Renal cortical epithelial cell (primary cell): ENCODE results near the gene ZNF277. TPM values are rescaled to one million over a fixed set of nuclear protein-coding genes. Genes with fewer than 3 reads are reported as not detected.

ENCODE experiments used
- DNase-seq: peaks from one replicate; pipeline ENCODE4 v3.0.0-alpha.2; 2011; ENCODE audit warnings: low read depth
- total RNA-seq: library from RNA; depleted of rRNA; stranded (reverse); fragments of >200 nt; gene quantifications from 2 replicates; pipeline ENCODE4 v1.2.3, GENCODE V29; 2014

Gene ZNF277
- total RNA-seq, 1 donor from 2014 or later = 61.9 TPM

DNA sequence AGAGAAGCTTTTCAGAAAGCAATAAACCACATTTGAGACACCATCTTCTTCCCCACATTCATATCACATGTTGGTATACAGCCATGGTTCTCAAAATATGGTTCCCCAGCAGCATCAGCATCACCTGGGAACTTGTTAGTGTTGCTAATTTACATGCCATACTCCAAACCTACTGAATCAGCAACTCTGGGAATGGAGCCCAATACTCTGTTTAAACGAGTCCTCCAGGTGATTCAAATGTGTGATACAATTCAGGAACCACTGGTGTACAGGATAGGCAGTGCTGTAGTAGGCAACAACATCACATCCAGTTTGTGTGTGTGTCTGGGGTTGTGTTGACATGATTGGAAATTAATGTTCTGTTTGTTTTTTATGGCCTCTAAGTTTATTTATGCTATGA is 47.7 kb downstream of the ZNF277 start:
- DNase-seq = peak; percentile 33

DNA sequence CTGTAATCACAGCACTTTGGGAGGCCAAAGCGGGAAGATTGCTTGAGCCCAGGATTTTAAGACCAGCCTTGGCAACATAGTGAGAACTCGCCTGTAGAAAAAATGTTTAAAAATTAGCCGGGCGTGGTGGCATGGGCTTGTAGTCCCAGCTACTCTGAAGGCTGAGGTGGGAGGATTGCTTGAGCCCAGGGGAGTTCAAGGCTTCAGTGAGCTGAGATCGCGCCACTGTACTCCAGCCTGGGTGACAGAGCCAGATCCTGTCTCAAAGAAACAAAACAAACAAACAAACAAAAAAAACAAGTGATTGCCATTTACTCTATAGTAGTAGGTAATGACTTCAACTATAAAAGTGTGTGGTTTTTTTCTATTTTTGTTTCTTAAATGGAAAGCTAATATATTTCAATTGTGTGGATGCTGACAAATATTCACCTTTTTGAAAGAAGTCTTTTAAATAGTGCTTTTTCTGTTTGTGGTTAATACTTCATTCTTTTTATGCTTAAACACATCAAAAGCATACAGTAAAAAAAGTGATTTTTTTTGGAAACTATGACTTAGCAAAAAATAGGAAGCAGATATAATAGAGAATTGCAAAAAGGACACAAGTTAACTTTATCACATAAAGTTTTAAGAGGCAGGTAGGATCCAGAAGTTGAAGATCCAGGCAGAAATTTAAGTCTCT is 48.4 kb downstream of the ZNF277 start:
- no peak for DNase-seq

DNA sequence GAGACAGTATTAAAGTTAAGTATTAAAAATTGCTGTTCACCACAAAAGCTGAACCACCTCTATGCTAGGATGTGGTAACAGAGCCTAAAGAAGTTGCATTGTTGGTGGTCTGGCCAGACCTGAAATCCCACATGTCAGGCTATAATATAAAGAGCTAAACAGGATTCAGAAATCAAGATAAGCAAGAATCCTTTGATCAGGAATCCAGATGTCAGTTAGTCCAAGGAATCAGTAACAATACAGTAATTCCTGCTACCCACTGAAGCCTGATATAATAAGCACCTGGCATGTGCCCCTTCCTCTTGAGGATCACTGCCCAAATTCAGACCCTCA is 48.9 kb downstream of the ZNF277 start:
- DNase-seq = peak; percentile 14

DNA sequence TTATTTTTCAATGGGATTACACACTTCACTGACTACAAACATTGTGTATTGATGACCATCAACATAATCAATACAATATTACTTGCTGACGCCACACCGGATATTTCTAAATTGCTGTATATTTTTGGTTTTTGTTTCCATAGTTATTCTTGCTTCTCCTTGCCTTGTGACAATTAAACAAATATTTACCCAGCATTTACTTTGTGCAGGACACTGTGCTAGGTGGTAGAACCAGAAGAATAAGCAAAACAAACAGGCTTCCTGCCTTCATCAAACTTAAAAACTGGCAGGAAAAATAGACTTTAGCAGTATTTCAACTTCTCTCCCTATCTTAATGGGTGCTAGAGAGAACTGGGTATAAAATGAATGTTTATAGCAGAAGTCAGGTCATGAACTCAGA is 50.6 kb downstream of the ZNF277 start:
- DNase-seq = no peak

DNA sequence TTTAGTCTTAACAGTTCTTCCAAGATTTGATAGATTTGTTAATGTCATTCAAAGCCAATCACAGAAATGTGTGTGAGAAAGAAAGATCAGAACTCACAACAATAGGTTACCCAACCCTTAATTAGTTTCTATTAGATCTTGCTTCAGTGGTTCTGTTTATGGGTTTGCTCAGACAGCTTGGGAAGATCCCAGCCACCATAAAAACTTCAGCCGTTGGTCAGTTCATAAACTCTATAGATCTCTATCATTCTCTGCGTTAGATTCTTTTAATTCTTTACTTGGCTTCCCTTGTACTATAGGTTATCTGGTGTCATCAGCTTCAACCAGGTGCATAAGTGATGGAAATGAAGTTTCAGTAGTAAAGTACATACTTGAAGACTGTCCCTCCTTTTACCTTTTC is 54.4 kb downstream of the ZNF277 start:
- DNase-seq = peak; percentile 15

DNA sequence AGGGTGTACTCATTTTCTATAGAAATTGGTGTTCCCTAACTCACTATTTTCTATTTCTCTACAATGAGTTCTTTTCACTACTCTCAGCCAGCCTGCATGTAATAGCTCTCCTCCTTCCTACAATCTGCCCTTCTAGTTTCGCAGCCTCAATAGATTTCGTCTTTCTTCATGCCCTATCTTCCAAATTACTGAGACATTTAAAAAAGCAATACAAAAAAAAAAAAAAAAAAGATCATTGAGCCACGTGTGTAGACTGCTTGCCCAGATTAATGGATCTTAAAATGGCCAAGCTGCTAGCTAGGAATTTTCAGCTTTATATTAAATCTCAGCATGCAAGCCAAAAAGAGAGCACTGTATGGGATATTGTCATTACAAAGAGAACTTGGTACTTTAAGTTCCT is 55.5 kb downstream of the ZNF277 start:
- DNase-seq = no peak

DNA sequence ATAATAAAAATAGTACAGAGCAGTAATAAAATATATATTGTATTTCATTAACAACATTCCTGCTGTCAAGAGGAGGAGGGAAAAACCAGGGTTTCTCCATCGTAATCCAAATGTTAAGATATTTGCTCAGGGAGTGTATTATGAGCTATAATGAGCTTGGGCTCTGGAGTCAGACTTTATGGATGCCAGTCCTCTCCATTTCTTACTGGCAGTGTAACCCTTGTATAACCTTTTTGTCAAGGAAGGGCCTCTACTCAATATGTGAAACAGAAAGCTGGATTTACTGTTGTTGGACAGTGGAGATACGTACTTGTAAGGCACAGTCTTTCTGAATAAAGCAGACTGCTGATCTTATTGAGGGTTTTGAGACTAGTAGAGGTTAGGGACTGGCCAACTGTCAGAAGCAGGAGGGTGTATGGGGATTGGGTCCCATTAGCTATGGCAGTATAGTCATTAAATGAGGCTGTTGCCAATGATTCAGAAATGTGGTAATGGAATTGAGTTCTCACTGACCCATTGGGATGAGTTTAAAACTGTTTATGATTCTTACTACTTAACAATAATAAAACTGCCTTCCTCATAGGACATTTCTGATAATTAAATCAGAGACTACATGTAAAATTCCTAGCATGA is 56.5 kb downstream of the ZNF277 start:
- no peak for DNase-seq

DNA sequence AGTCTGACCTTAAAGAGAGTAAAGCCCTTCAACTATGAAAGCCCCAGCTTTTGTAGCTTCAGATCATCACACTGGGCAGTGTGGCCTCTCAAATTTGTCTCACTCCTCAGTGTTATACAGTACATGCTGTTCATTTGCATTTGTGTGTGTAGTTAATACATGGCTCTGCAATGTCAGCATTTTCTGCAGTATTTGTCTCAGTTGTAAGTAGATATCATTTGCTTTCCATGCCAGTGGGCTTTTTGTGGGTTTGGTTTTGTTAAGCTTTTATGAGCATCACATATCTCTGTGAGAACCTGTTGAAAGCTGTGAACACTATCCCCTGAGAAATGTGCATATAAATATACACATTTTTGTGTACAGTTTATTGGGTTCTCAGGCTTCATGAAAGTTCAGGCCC is 57.0 kb downstream of the ZNF277 start:
- no peak for DNase-seq

DNA sequence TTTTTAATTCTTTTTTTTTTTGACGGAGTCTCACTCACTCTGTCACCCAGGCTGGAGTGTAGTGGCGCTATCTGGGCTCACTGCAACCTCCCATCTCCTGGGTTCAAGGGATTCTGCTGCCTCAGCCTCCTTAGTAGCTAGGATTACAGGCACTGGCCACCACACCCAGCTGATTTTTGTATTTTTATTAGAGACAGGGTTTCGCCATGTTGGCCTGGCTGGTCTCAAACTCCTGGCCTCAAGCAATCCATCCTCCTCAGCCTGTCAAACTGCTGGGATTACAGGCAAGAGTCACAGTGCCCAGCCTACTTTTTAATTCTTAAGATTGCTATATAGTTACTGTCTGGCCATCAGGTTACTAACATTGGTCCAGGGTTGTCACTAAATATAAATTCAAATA is 59.6 kb downstream of the ZNF277 start:
- no peak for DNase-seq

DNA sequence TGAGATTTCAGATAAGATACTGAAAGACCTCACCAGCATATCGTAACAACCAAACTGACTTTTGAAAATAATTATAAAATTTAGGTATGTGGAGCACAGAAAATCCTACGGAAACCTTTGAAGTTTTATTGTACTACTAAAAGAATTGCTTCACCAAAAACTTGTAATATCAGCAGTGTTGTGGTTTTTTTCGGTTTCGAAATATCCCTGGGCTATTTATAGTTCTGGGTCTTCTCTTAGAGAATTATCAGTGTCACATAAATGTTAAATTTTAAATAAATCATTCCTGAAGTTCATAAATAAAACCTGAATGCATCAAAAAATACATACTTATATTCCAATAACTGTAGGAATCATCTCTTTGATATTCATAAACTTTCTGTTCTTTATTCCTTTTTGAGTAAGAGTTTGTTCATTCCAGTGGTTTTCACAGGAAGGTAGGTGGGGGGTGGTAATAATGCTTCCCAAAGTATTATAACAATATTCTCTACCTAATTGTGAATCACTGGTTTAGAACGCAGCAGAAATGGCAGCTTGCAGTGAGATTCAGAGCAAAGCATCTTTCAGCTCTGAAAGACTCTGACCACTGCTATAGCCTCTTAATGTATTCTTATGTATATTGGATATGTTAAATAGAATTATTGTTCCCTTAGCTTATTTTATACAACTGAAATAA is 60.2 kb downstream of the ZNF277 start:
- no peak for DNase-seq

DNA sequence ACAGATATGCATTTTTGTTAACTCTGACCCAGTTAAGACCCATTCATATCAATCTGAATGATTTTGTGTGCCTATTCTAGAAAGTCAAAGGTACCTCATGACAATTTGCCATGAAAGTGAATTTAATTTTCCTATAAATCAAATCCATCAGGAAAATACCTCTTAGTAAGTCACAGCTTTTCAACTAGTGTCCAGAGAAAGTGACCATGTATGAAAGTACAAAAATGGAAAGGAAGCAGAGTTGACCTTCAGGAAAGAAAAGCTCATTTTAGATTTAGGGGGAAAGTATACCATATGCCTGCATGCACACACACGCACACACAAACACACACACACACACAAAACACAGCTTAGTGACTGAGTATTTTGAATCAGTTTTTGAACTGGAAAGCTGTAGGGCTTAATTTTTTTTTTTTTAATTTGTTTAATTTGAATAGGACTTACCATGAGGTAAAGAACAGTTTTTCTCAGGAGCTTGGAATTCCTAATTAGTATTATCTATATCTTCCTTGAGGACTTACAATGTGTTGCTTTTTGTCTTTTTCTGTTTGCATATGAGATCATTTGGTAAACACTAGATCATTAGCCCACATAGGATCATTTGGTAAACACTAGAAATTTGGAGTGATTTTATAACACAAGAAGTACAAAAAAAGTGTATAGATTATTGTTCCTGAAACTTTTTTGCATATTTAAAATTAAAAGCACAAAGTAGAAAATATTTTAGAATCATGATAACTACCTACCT is 61.6 kb downstream of the ZNF277 start:
- no peak for DNase-seq

DNA sequence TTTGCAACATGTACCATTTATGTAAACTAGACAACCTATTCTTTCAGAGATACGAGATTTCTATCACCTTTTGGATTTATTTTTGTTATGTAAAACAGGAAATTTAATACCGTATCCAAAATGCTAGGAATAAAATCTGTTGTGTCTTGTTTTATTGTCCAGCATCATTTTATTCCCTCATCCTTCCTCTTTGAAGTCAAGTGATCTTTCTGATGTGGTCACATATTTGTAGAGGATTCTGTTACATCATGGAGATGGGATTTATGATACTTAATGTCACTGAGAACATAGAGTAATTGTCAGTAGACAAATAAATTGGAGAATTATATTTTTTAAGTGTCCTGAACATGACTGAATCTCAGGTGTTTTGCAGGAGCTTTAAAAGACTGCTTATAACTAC is 64.7 kb downstream of the ZNF277 start:
- no peak for DNase-seq

DNA sequence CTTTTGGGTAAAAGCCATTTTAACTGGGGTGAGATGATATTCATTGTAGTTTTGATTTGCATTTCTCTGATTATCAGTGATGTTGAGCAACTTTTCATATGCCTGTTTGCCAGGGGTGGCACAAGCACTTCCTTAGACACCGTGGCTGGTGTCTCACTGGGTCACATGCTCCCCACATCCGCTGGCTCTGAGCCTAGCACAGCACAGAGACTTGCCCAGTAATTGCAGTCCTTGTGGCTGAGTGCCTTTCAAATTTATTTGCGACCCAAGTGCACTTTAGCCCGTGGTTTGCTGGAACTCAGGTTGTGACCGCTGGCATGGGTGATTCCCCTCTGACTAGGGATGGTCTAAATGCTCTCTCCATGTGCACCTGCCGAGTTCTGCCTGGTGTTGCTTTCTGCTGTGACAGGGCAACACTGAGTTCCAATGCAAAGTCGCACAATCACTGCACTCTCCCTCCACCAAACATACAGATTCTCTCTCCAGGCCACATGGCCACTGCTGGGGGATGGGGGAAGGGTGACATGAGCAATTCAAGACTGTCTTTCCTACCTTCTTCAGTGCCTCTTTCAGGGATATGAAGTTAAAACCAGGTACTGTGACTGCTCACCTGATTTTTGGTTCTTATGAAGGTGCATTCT is 66.5 kb downstream of the ZNF277 start:
- peak; percentile 28 for DNase-seq

DNA sequence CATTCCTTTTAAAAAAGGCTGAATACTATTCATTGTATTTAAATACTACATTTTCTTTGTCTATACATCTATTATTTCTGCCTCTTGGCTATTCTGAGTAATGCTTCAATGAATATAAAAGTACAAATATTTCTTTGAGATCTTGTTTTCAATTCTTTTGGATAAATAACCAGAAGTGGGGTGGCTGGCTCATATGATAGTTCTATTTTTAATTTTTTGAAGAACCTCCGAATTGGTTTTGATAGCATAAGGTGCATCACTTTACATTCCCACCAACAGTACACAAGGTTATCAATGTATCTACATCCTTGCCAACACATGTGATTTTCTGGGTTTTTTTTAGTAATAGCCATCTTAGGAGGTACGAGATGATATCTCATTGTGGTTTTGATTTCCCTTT is 72.5 kb downstream of the ZNF277 start:
- no peak for DNase-seq

DNA sequence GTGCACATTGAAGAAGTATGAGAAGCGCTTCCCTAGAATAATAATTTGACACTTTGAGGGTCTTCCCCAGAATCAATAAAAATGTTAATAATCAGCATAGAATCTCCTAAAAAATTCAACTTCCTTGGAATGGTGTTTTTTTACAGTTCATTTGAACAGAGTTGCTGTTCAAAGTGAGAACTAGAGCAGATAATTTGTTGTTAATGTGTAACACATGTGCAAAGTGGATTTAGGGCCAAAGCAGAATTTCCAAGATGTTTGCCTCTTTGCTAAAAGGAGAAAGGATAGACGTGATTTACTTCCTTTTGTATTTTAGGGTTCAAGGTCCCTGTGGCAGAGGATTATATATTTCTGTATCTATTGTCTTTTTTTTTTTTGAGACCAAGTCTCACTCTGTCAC is 73.8 kb downstream of the ZNF277 start:
- no peak for DNase-seq

DNA sequence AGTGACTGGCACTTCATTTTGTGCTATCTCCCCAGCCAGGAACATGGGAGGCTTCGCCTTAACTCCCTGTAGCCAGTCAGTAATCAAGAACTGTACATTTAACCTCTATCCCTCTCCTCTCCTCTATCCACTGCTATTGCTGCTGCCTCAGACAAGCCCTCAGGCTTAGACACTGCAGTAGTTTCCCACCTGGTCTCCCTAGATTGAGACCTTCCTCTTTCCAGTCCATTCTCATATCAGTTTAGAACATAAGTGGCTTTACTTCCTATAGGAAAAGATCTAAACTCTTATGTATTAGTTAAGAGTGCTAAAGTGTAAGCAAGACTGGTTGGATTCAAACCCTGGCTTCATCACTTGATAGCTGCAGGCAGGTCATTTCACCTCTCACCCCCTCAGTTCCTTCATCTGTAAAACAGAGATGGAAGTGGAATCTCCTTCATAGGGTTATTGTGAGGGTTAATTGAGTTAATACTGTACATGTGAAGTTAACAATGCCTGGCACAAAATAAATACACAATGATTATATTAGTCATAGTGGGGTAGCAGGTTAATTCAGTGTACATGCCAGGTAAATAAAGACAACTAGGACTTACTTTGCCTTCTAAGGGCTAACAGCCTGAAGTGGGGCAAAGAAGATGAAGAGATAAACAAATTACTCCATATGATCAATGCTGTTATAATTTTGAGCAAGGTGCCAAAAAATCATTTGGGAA is 76.1 kb downstream of the ZNF277 start:
- peak; percentile 38 for DNase-seq

DNA sequence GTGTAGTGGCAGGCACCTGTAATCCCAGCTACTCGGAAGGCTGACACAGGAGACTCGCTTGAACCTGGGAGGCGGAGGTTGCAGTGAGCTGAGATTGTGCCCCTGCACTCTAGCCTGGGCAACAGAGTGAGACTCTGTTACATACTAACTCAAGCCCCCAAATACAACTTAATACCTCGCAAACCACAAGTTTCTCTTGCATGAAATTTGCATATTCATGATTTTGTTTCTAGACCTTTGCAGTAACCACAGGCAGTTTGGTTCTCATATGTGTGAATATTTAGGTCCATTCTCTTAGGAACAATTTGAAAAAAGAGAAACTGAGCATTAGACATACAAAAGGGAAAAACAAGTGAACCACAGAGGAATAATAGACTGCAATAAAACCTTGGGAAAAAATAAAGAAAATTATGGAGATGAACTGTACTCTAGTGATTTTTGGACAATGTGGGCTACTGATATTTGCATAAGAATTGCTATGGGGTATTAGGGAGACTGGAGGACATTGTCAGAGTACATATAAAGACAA is 77.0 kb downstream of the ZNF277 start:
- DNase-seq = no peak

DNA sequence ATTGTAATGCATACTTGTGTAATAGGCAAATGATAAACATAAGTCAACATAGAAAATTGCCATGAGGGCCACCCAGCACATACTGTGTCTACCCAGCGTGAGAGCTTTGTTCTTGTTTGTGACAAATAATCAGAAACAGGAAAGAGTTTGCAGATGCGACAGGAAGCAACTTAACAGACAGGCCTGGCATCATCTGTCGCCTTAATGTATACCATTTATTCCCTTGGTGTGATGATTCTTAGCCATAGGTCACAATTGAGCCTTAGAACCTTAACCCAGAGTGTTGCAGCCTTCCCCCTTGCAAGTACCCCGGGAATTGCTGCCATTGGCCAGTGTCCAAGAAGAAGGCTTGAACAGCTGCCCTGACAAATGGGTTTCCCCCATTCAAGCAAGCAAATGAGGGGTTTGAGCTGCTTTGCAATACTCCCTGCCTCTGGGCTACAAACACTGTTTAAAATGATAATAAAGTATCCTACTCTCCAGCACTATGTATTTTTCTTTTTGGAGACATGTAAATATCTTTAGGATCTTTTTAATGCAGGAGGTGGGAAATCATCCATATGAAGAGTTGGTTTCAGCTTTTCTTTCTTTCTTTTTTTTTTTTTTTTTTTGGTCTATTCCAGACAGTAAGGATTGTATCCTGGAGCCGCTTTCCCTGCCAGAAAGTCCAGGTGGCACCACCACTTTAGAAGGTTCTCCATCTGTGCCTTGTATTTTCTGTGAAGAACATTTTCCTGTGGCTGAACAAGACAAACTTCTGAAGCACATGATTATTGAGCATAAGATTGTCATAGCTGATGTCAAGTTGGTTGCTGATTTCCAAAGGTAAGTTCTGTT is 80.0 kb downstream of the ZNF277 start:
- DNase-seq = no peak

DNA sequence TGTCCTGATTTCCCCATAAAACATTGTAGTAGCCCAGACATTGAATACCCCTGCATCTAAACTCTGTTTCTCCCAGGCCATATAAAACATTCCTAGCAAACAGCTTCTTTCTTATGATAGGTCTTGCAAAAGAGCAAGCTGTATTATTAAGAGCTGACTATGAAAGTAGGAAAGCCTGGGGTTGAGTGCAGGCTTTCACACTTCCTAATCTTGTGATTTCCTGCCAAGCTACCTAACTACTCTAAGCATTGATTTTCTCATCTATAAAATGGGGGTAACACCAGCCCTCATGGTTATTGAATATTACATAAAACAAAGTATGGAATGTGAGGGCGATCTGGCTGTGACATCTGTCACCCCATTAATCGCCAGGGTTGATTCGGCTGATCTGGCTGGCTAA is 81.8 kb downstream of the ZNF277 start:
- no peak for DNase-seq

DNA sequence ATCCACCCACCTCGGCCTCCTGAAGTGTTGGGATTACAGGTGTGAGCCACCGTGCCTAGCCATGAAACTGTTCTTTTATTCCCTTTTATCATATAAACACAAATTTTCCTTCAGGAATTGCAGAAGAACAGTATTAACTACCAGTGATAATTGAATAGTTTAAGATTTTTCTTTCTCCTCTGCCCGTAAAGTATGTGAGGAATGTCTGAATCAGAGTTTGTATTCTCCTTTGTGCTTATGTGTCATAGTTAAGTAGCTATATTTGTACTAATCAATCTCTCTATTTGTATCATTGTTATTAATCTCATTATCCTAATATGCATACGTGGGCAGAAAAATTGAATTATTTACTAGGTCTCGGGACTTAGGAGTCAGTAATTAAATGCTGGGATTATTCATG is 83.6 kb downstream of the ZNF277 start:
- peak; percentile 80 for DNase-seq
